Peyer's patch (tissue), 4 donors: ENCODE data around the gene LGMN.

Source experiments
- CTCF ChIP-seq, 6 experiments: fragments of 450-650 bp in 4 of 6; fragments of 200-600 bp in 2 of 6; sonication (generic) in 1 of 6; IDR thresholded peaks; one replicate each; pipeline ENCODE4 v1.5.1; 2017 to 2019; ENCODE audit warnings: antibody characterized with exemption in 6 of 6, mild to moderate bottlenecking in 3 of 6, moderate library complexity in 1 of 6
- POLR2A ChIP-seq, 2 donors: fragments of 450-650 bp; IDR thresholded peaks; one replicate each; pipeline ENCODE4 v1.5.1; 2017; ENCODE audit warnings: antibody characterized with exemption in 2 of 2, mild to moderate bottlenecking in 2 of 2, moderate library complexity in 2 of 2

- TF ChIP-seq CTCF (IDR thresholded peaks at IDR 0.05) (no peak), POLR2A (IDR thresholded peaks at IDR 0.05) (no peak)
These were observed 82.2 kb downstream of the LGMN start for GRCh38 chr14:92666251-92666650.
